ENCODE measurements around the gene SLC24A3. TPM values are rescaled to one million over a fixed set of nuclear protein-coding genes. Genes with fewer than 3 reads are reported as not detected.

The SLC24A3 gene
- total RNA-seq, 1 donor from 2014 or later = 14.0 TPM

DNA sequence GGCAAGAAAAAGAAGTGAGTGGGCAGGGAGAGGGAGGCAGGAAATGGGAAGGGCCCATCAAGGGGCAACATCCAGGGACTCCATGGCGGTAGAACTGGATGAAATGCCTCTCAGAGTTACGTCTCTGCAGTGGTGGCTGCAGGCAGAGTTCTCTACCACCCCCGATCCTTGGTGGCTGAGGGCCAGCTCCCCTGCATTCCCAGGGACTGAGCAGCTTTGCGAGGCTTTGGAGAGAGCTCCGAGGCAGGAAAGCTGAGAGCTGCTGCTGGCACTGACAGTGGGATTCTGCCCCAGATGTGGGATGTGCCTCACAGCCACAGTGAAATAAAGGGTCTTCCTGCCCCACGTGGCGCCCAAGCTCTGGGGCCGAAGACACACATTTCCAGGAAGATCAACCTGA, 236.6 kb downstream of the SLC24A3 start:
- no peak overlapping the region for H3K27ac Mint-ChIP-seq

DNA sequence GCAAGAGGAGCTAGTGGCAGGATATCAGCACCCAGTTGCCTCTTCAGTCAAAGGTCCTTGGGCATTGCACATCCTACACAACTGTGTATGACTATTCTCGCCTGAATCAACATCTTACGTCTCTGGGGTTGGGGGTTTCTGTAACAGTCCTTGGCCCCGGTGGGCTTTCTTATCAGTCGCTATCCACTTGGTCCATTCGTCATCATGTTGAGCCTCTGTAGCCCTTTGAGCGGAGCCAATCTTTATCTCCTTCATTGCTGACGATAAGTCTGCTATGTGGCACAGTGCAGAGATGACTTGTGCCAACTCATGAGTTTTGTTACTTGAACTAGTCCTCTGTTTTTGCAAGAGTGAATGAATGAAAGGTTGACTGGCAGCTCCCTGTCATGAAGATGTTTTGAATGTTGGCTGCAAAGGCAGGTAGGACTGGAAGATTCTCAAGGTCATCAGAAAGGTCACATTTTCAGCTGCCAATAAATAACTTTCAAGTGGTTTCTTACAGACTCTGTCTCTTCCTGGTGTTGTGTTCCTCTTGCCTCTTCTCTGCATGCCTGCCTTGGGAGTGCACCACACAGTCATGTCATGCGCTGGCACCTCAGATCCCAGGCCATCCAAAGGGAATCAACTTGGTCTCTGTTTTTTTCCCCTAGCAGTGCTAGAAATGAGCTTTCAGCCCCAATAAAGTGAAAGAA, 238.9 kb downstream of the SLC24A3 start:
- H3K27ac Mint-ChIP-seq = peak overlapping the region; percentile 54

More for the DNA sequence above, 236.6 kb downstream of the SLC24A3 start:
- Mint-ChIP-seq H3K4me1 (ENCODE audit: unreplicated experiment) (peaks cover 26% of the 10 kb centered on the region), H3K9me3 (no peaks in the 10 kb centered on the region), H3K4me3 (no peak overlapping the region), H3K27me3 (no peaks in the 10 kb centered on the region), H3K36me3 (peaks cover 3% of the 10 kb centered on the region)
- no peak for DNase-seq (ENCODE audit: extremely low spot score, unreplicated experiment)
- TF ChIP-seq, protein P1, sequence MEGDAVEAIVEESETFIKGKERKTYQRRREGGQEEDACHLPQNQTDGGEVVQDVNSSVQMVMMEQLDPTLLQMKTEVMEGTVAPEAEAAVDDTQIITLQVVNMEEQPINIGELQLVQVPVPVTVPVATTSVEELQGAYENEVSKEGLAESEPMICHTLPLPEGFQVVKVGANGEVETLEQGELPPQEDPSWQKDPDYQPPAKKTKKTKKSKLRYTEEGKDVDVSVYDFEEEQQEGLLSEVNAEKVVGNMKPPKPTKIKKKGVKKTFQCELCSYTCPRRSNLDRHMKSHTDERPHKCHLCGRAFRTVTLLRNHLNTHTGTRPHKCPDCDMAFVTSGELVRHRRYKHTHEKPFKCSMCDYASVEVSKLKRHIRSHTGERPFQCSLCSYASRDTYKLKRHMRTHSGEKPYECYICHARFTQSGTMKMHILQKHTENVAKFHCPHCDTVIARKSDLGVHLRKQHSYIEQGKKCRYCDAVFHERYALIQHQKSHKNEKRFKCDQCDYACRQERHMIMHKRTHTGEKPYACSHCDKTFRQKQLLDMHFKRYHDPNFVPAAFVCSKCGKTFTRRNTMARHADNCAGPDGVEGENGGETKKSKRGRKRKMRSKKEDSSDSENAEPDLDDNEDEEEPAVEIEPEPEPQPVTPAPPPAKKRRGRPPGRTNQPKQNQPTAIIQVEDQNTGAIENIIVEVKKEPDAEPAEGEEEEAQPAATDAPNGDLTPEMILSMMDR (conservative IDR thresholded peaks at IDR 0.05) = no peak

GRCh38 chr20:19451923-19452295, 239.5 kb downstream of the SLC24A3 start:
- TF ChIP-seq, protein P1 (conservative IDR thresholded peaks at IDR 0.05) = no peak
- peak overlapping the region; percentile 23 for H3K4me3 Mint-ChIP-seq
- peaks cover 34% of the 10 kb centered on the region for H3K4me1 Mint-ChIP-seq (ENCODE audit: unreplicated experiment)
- peak overlapping the region; percentile 54 for H3K27ac Mint-ChIP-seq
- peaks cover 3% of the 10 kb centered on the region for H3K36me3 Mint-ChIP-seq
- no peaks in the 10 kb centered on the region for H3K27me3 Mint-ChIP-seq
- no peak for DNase-seq (ENCODE audit: extremely low spot score, unreplicated experiment)
- peaks cover 7% of the 10 kb centered on the region for H3K9me3 Mint-ChIP-seq

More for the DNA sequence above, 238.9 kb downstream of the SLC24A3 start:
- Mint-ChIP-seq H3K27me3 (no peaks in the 10 kb centered on the region), H3K9me3 (peaks cover 5% of the 10 kb centered on the region), H3K36me3 (peaks cover 3% of the 10 kb centered on the region), H3K4me1 (ENCODE audit: unreplicated experiment) (peaks cover 29% of the 10 kb centered on the region), H3K4me3 (no peak overlapping the region)
- TF ChIP-seq, protein P1 (conservative IDR thresholded peaks at IDR 0.05) = no peak
- DNase-seq (ENCODE audit: extremely low spot score, unreplicated experiment) = no peak

GRCh38 chr20:19453410-19453809, 241.0 kb downstream of the SLC24A3 start:
- Mint-ChIP-seq H3K4me1 (ENCODE audit: unreplicated experiment) (peaks cover 47% of the 10 kb centered on the region), H3K4me3 (peak overlapping the region; percentile 63), H3K9me3 (peaks cover 7% of the 10 kb centered on the region), H3K27me3 (no peaks in the 10 kb centered on the region), H3K27ac (peak overlapping the region; percentile 94), H3K36me3 (peaks cover 3% of the 10 kb centered on the region)
- DNase-seq (ENCODE audit: extremely low spot score, unreplicated experiment) = no peak
- TF ChIP-seq, protein P1 (conservative IDR thresholded peaks at IDR 0.05) = no peak

DNA sequence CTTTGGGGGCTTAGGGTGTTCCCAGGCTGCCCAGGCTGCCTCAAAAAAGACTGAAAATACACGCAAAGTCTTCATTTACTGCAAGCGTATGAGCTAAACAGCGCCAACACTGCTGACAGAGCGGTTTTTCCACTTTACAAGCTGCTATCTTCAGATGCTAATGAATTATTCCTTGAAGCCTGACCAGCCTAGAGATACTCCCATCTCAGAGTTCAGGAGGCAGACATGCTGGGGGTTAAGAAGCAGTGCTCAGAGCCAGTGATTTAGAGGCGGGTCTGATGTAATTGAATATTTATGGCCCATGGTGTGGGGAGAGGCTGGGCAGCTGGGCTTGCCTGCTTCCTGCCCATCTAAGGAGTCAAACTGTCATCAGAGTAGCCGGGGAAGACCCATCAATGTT, 241.4 kb downstream of the SLC24A3 start:
- Mint-ChIP-seq H3K27me3 (no peaks in the 10 kb centered on the region), H3K9me3 (peaks cover 7% of the 10 kb centered on the region), H3K4me3 (peak overlapping the region; percentile 63), H3K36me3 (peaks cover 3% of the 10 kb centered on the region), H3K4me1 (ENCODE audit: unreplicated experiment) (peaks cover 49% of the 10 kb centered on the region), H3K27ac (peak overlapping the region; percentile 94)
- TF ChIP-seq, protein P1 (conservative IDR thresholded peaks at IDR 0.05) = no peak
- no peak for DNase-seq (ENCODE audit: extremely low spot score, unreplicated experiment)

Measured in type B pancreatic cell (in vitro differentiated cells).